GM12878 (cell line): ENCODE results near the gene PRRC2A. TPM values are rescaled to one million over a fixed set of nuclear protein-coding genes. Genes with fewer than 3 reads are reported as not detected.

ENCODE experiments used
- CHD4 ChIP-seq: fragments of 200-600 bp; sonication (generic); IDR thresholded peaks from 2 replicates; pipeline ENCODE4 v1.6.1; 2016; ENCODE audit warnings: mild to moderate bottlenecking
- ESRRA ChIP-seq: IDR thresholded peaks from 2 replicates; pipeline ENCODE4 v1.6.1; 2012; ENCODE audit warnings: mild to moderate bottlenecking, low read length, improper control_type of control experiment
- GATAD2B ChIP-seq: fragments of 450-650 bp; conservative IDR thresholded peaks from 2 replicates; pipeline ENCODE4 v1.6.1; 2017; ENCODE audit warnings: low read depth, mild to moderate bottlenecking, moderate library complexity
- KDM1A ChIP-seq: fragments of 200-600 bp; sonication (generic); IDR thresholded peaks from 2 replicates; pipeline ENCODE4 v1.6.1; 2016; ENCODE audit warnings: borderline replicate concordance
- MEF2B ChIP-seq: fragments of 450-650 bp; IDR thresholded peaks from 2 replicates; pipeline ENCODE4 v1.6.1; 2018; ENCODE audit warnings: mild to moderate bottlenecking, moderate library complexity; ENCODE audit not compliant: partially characterized antibody, poor library complexity, severe bottlenecking
- MXI1 ChIP-seq: fragments of 150-350 bp; IDR thresholded peaks from 2 replicates; pipeline ENCODE4 v1.6.1; 2011; ENCODE audit warnings: low read depth, mild to moderate bottlenecking, inconsistent platforms, low read length, improper control_type of control experiment
- NFIC ChIP-seq: IDR thresholded peaks from 2 replicates; pipeline ENCODE4 v1.6.1; 2012; ENCODE audit warnings: low read depth, mild to moderate bottlenecking, inconsistent platforms, low read length, moderate library complexity
- NR2C1 ChIP-seq: fragments of 450-650 bp; IDR thresholded peaks from 2 replicates; pipeline ENCODE4 v1.6.1; 2017; ENCODE audit warnings: antibody characterized with exemption, mild to moderate bottlenecking, moderate library complexity
- NR2F1 ChIP-seq: fragments of 450-650 bp; conservative IDR thresholded peaks from 2 replicates; pipeline ENCODE4 v1.6.1; 2017; ENCODE audit warnings: mild to moderate bottlenecking
- POLR2AphosphoS5 ChIP-seq: IDR thresholded peaks from 2 replicates; pipeline ENCODE4 v1.6.1; 2011; ENCODE audit warnings: mild to moderate bottlenecking, low read length, inconsistent platforms
- RBBP5 ChIP-seq: fragments of 200-600 bp; sonication (generic); conservative IDR thresholded peaks from 2 replicates; pipeline ENCODE4 v1.6.1; 2016
- SMC3 ChIP-seq: IDR thresholded peaks from 2 replicates; pipeline ENCODE4 v1.6.1; 2011; ENCODE audit warnings: low read length, improper control_type of control experiment, borderline replicate concordance
- STAT1 ChIP-seq: fragments of 450-650 bp; conservative IDR thresholded peaks from 2 replicates; pipeline ENCODE4 v1.6.1; 2014; ENCODE audit warnings: antibody characterized with exemption, mild to moderate bottlenecking
- STAT3 ChIP-seq: IDR thresholded peaks from 2 replicates; pipeline ENCODE4 v1.6.1; 2011; ENCODE audit warnings: low read depth, low read length, improper control_type of control experiment
- TCF12 ChIP-seq: IDR thresholded peaks from 2 replicates; pipeline ENCODE4 v1.6.1; 2011; ENCODE audit warnings: low read depth, mild to moderate bottlenecking, low read length
- WRNIP1 ChIP-seq: IDR thresholded peaks from 2 replicates; pipeline ENCODE4 v1.6.1; 2011; ENCODE audit warnings: low read depth, low read length, improper control_type of control experiment, borderline replicate concordance
- YBX1 ChIP-seq: fragments of 450-650 bp; IDR thresholded peaks from 2 replicates; pipeline ENCODE4 v1.6.1; 2016; ENCODE audit warnings: antibody characterized with exemption
- ZBED1 ChIP-seq: IDR thresholded peaks from 2 replicates; pipeline ENCODE4 v1.6.1; 2016; ENCODE audit warnings: borderline replicate concordance
- polyA plus RNA-seq, 11 experiments: library from polyadenylated mRNA; depleted of rRNA in 4 of 11; unstranded in 6 of 11; stranded (reverse) in 5 of 11; fragments of >200 nt; fragmentation: Nextera tagmentation in 4 of 11; fragmentation: Illumina TruSeq in 1 of 11; extraction: Ambion mirVana in 4 of 11; extraction: Trizol in 1 of 11; gene quantifications; 1 replicate in 1 of 11; 2 replicates in 10 of 11; pipeline versions ENCODE4 v1.2.1 to v1.2.3, GENCODE V29; 2011 to 2016; ENCODE audit warnings: inconsistent platforms in 2 of 11, missing spikeins in 2 of 11, low read depth in 1 of 11
- total RNA-seq, 4 experiments: library from RNA; depleted of rRNA in 3 of 4; stranded (reverse); fragments of >200 nt in 3 of 4; fragmentation: Illumina TruSeq in 1 of 4; extraction: Trizol in 1 of 4; gene quantifications; 2 replicates each; pipeline versions ENCODE4 v1.2.1 to v1.2.3, GENCODE V29; 2013 to 2021
- TF ChIP-seq, protein P1 (sequence below): IDR thresholded peaks from 2 replicates; pipeline ENCODE4 v1.6.1; 2011; ENCODE audit warnings: borderline replicate concordance, low read depth, mild to moderate bottlenecking, moderate library complexity, mixed read lengths, low read length; ENCODE audit not compliant: insufficient read depth; ENCODE audit errors: extremely low read length
- TF ChIP-seq, protein P2 (sequence below): IDR thresholded peaks from 2 replicates; pipeline ENCODE4 v1.6.1; 2011; ENCODE audit warnings: borderline replicate concordance, low read depth, mild to moderate bottlenecking, moderate library complexity, low read length; ENCODE audit not compliant: insufficient read depth, poor library complexity, severe bottlenecking
- TF ChIP-seq, protein P3 (sequence below): fragments of 450-650 bp; IDR thresholded peaks from 2 replicates; pipeline ENCODE4 v1.6.1; 2017; ENCODE audit warnings: mild to moderate bottlenecking, moderate library complexity
- TF ChIP-seq, protein P4 (sequence below): IDR thresholded peaks from 2 replicates; pipeline ENCODE4 v1.6.1; 2012; ENCODE audit warnings: low read depth, low read length, improper control_type of control experiment
- TF ChIP-seq, protein P5 (sequence below): fragments of 450-650 bp; IDR thresholded peaks from 2 replicates; pipeline ENCODE4 v1.6.1; 2017; ENCODE audit warnings: mild to moderate bottlenecking, low read depth, inconsistent platforms; ENCODE audit not compliant: poor library complexity, severe bottlenecking

PRRC2A gene
- total and polyA plus RNA-seq, 10 of the 15 experiments (the other 5 are each of a cell fraction or from before 2014, with no cell fraction given), result 0.40 to 244 (median 61.3) TPM

DNA sequence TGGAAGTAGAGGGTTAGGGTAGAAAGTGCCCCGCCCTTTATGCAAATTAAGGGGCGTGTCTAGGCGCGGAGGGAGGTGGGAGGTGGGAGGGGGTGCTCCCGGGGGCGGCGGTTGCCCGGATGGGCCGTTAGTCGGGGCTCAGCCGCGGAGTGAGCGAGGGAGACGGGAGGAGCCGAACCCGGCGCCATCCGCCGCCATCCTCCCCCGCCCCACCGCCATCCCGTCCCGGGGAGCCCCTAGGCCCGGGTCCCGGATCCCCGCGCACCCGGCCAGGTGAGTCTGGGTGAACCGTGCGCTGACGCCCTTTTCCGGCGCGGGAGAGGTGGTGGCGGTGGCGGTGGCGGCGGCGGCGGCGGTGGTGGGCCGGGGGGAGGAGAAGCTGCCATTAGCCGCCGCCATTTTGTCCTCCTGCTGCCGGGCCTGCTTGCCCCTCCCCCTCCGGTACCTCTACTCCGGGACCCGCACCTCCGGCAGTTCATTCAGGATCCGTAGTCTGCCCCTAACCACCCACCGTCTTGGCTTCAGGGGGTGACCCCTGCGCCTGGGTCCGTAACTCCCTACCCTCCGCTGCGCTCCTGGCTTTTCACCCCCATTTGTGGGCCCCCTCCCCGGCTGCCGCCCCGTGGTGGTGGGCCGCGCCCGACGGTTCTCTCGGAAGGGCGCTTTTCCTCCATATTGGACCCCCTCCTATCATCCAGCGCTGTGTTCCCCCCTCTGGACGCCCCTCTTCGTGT lies at the start of gene PRRC2A (continued):
- TF ChIP-seq CHD4 (no peak), STAT3 (no peak), YBX1 (no peak), ESRRA (no peak), STAT1 (no peak), MEF2B (peak; percentile 22), NR2C1 (peak; percentile 49), KDM1A (no peak), WRNIP1 (no peak), ZBED1 (no peak), SMC3 (no peak), MXI1 (no peak), NFIC (no peak), GATAD2B (peak; percentile 53), POLR2AphosphoS5 (no peak), TCF12 (peak; percentile 46; the same call in 1 of the 2 replicates), NR2F1 (peak; percentile 55), RBBP5 (no peak)
- TF ChIP-seq, protein P1, sequence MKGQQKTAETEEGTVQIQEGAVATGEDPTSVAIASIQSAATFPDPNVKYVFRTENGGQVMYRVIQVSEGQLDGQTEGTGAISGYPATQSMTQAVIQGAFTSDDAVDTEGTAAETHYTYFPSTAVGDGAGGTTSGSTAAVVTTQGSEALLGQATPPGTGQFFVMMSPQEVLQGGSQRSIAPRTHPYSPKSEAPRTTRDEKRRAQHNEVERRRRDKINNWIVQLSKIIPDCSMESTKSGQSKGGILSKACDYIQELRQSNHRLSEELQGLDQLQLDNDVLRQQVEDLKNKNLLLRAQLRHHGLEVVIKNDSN, result no peak
- TF ChIP-seq, protein P2, sequence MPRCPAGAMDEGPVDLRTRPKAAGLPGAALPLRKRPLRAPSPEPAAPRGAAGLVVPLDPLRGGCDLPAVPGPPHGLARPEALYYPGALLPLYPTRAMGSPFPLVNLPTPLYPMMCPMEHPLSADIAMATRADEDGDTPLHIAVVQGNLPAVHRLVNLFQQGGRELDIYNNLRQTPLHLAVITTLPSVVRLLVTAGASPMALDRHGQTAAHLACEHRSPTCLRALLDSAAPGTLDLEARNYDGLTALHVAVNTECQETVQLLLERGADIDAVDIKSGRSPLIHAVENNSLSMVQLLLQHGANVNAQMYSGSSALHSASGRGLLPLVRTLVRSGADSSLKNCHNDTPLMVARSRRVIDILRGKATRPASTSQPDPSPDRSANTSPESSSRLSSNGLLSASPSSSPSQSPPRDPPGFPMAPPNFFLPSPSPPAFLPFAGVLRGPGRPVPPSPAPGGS, result no peak
- TF ChIP-seq, protein P3, sequence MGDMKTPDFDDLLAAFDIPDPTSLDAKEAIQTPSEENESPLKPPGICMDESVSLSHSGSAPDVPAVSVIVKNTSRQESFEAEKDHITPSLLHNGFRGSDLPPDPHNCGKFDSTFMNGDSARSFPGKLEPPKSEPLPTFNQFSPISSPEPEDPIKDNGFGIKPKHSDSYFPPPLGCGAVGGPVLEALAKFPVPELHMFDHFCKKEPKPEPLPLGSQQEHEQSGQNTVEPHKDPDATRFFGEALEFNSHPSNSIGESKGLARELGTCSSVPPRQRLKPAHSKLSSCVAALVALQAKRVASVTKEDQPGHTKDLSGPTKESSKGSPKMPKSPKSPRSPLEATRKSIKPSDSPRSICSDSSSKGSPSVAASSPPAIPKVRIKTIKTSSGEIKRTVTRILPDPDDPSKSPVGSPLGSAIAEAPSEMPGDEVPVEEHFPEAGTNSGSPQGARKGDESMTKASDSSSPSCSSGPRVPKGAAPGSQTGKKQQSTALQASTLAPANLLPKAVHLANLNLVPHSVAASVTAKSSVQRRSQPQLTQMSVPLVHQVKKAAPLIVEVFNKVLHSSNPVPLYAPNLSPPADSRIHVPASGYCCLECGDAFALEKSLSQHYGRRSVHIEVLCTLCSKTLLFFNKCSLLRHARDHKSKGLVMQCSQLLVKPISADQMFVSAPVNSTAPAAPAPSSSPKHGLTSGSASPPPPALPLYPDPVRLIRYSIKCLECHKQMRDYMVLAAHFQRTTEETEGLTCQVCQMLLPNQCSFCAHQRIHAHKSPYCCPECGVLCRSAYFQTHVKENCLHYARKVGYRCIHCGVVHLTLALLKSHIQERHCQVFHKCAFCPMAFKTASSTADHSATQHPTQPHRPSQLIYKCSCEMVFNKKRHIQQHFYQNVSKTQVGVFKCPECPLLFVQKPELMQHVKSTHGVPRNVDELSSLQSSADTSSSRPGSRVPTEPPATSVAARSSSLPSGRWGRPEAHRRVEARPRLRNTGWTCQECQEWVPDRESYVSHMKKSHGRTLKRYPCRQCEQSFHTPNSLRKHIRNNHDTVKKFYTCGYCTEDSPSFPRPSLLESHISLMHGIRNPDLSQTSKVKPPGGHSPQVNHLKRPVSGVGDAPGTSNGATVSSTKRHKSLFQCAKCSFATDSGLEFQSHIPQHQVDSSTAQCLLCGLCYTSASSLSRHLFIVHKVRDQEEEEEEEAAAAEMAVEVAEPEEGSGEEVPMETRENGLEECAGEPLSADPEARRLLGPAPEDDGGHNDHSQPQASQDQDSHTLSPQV, result no peak
- TF ChIP-seq, protein P4, sequence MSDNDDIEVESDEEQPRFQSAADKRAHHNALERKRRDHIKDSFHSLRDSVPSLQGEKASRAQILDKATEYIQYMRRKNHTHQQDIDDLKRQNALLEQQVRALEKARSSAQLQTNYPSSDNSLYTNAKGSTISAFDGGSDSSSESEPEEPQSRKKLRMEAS, result no peak; the same call in 1 of the 2 replicates
- TF ChIP-seq, protein P5, sequence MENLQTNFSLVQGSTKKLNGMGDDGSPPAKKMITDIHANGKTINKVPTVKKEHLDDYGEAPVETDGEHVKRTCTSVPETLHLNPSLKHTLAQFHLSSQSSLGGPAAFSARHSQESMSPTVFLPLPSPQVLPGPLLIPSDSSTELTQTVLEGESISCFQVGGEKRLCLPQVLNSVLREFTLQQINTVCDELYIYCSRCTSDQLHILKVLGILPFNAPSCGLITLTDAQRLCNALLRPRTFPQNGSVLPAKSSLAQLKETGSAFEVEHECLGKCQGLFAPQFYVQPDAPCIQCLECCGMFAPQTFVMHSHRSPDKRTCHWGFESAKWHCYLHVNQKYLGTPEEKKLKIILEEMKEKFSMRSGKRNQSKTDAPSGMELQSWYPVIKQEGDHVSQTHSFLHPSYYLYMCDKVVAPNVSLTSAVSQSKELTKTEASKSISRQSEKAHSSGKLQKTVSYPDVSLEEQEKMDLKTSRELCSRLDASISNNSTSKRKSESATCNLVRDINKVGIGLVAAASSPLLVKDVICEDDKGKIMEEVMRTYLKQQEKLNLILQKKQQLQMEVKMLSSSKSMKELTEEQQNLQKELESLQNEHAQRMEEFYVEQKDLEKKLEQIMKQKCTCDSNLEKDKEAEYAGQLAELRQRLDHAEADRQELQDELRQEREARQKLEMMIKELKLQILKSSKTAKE, result no peak
